ENCODE results near the gene KDM7A.

GRCh38 chr7:140196361-140197217 lies 19.8 kb upstream of the KDM7A start:
- TF ChIP-seq CTCF (conservative IDR thresholded peaks at IDR 0.05) (no peak), EZH2 (IDR thresholded peaks at IDR 0.05; ENCODE audit: low read depth) (no peak)

Measured in PC-9 (cell line).